ENCODE measurements around the gene RASSF8.

RASSF8 gene

DNA sequence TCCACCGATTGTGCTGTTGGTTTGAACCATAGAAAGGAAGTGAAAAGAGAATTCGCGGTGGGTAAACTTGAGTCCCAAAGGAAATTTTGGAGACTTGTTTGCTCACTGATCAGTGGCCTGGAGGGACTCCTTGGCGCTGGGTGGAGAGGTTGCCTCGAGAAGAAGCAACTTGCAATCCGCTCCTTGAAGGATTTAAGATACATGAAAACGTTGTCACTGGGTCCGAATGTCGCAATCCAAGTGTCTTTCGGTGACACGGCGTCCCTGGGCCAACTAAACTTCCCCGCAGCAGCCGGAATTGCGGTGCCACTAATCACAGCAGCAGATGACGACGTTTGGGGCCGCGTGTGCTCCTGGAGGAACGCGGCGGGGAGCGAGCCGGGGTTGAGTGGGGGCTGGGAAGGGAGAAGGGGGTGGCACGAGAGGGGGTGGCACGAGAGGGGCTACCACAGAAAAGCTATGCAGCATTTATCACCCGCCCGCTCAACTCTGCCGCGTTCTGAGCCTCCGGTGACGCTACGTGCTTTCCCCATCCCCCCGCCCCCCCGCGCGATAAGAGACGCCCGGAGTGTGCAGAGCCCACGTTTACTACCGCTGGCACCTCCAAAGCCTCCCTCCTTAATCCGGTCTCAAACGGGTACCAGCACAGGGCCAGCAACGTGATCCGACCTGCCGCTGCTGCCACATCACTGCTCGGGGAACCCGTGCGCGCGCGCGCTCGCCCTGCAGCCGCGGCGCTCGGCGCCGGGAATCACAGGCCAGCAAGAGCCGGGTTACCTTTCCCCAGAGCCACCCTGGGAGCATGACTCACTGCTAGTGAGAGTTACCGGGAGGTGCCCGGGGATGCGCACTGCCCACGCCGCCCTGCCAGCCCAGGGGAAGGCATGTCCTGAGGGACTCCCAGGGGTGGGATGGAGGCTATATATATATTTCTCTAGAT lies 167.2 kb downstream of the RASSF8 start:
- Histone ChIP-seq H3K9me3 (ENCODE audit: control insufficient read depth, insufficient read depth, low read length) (no peaks in the 10 kb centered on the region), H3K4me1 (ENCODE audit: insufficient read depth, low read length) (peaks cover 6% of the 10 kb centered on the region; the same call in 1 of the 2 replicates), H3K9ac (ENCODE audit: low read depth, low read length) (peak overlapping the region; percentile 82), H3K36me3 (ENCODE audit: insufficient read depth, low read length) (no peaks in the 10 kb centered on the region)

- H3K36me3 ChIP-seq (ENCODE audit: insufficient read depth, low read length): no peaks in the 10 kb centered on the region
- H3K9me3 ChIP-seq (ENCODE audit: control insufficient read depth, insufficient read depth, low read length): no peaks in the 10 kb centered on the region
- peak overlapping the region; percentile 82 for H3K9ac ChIP-seq (ENCODE audit: low read depth, low read length)
- H3K4me1 ChIP-seq (ENCODE audit: insufficient read depth, low read length): peaks cover 6% of the 10 kb centered on the region; the same call in 1 of the 2 replicates
Measured at GRCh38 chr12:26126340-26127284, 168.1 kb downstream of the RASSF8 start.

DNA sequence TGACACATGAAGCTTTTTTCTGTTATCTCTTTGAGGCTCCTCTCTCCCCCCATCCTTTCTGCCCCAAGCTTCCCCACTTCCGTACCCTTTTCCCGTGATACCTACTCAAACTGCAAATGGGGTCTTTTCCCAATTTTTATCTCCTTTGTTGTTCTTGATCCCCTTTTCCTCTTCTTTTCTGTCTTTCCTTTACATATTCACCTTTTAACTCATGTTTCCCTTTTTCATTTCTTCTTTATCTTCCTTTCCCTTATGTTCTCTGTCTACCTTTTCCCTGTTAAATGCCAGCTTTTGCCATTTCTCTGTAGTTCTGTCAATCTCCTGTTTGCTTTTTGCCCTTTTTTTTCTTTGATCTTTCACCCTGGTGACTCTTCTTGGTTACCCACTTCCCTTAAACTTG lies 168.9 kb downstream of the RASSF8 start:
- H3K36me3 ChIP-seq (ENCODE audit: insufficient read depth, low read length): no peaks in the 10 kb centered on the region
- peaks cover 6% of the 10 kb centered on the region; the same call in 1 of the 2 replicates for H3K4me1 ChIP-seq (ENCODE audit: insufficient read depth, low read length)
- peak overlapping the region; percentile 82; the same call in 1 of the 2 replicates for H3K9ac ChIP-seq (ENCODE audit: low read depth, low read length)
- H3K9me3 ChIP-seq (ENCODE audit: control insufficient read depth, insufficient read depth, low read length): no peaks in the 10 kb centered on the region

DNA sequence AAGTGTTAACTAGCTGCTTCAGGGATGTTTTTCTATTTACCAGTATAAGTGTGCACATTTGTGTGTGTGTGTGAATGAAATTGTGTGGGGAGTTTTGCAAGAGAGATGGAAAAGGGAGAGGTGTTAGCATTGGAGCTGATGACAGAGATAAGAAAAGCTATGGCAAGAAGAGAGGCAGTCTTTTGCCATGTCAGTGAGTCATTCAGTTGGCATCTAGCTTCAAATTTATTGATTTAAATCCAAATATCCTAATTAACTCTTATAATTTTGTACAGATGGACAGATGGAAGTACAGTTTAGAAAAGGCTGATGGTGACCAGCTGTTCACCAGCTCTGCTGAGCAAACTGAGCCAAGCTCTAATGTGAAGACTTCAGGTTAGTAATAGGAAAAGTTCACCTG lies 169.7 kb downstream of the RASSF8 start:
- no peaks in the 10 kb centered on the region for H3K9me3 ChIP-seq (ENCODE audit: control insufficient read depth, insufficient read depth, low read length)
- no peak overlapping the region for H3K9ac ChIP-seq (ENCODE audit: low read depth, low read length)
- H3K36me3 ChIP-seq (ENCODE audit: insufficient read depth, low read length): no peaks in the 10 kb centered on the region
- peaks cover 6% of the 10 kb centered on the region; the same call in 1 of the 2 replicates for H3K4me1 ChIP-seq (ENCODE audit: insufficient read depth, low read length)
